ENCODE measurements around the gene DIP2B.
"Not testable (repeated sequence)": the region's sequence is repeated elsewhere in the genome, so short reads cannot be mapped to it uniquely, and the experiment has no call there.

DIP2B gene

GRCh38 chr12:50676756-50677155 lies 172.0 kb downstream of the DIP2B start:
- no peak for TF ChIP-seq CTCF (IDR thresholded peaks at IDR 0.05; ENCODE audit: low read depth, low read length)
- peaks cover 31% of the 10 kb centered on the region for H3K36me3 ChIP-seq
- no peak overlapping the region for H3K4me3 ChIP-seq (ENCODE audit: low read depth, low read length)
- DNase-seq: no peak
- H3K9me3 ChIP-seq: no peaks in the 10 kb centered on the region
- H3K4me1 ChIP-seq: no peaks in the 10 kb centered on the region
- H3K27me3 ChIP-seq: no peaks in the 10 kb centered on the region

DNA sequence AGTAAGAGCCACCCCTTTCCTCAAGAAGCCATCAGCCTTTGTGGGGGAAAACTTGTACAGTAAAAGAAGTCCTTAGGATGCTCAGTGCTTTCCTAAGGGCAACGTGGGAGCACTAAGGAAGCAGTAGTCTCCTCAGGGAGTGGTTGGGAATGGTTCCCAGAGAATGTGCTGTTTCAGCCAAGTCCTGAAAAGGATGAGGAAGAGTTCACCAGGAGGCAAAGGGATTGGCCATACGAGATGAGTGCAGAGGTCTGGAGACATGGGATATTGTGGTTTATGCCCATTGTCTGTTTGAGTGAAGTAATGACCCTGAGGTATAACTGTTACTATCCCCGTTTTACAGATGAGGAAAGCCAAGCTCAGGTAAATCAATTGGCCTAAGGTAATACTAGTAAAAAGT lies 173.1 kb downstream of the DIP2B start:
- no peak for TF ChIP-seq CTCF (IDR thresholded peaks at IDR 0.05; ENCODE audit: low read depth, low read length)
- no peak for DNase-seq
- H3K4me3 ChIP-seq (ENCODE audit: low read depth, low read length): no peak overlapping the region
- no peaks in the 10 kb centered on the region for H3K9me3 ChIP-seq
- peaks cover 36% of the 10 kb centered on the region for H3K36me3 ChIP-seq
- H3K27me3 ChIP-seq: no peaks in the 10 kb centered on the region
- H3K4me1 ChIP-seq: no peaks in the 10 kb centered on the region

- no peak overlapping the region for H3K4me3 ChIP-seq (ENCODE audit: low read depth, low read length)
These were observed 174.0 kb downstream of the DIP2B start for GRCh38 chr12:50678650-50679365.

DNA sequence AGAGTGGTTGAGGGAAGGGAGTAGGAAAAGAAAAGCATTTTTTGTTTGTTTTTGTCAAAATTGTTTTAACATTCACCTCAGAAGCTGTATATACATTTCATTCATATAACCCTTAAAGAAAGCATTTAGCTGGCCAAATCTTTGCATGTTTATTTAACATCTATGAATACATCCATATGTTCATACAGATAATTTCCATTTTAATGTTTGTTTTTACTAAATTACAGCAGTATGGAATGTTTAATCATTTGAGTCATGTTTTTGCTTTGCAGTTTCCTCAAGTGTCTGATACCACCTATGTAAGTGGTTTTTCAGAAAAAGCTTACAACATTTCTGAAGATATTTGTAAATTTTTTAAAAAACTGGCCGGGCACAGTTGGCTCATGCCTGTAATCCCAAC lies 174.8 kb downstream of the DIP2B start:
- peaks cover 32% of the 10 kb centered on the region for H3K36me3 ChIP-seq
- no peaks in the 10 kb centered on the region for H3K27me3 ChIP-seq
- no peak for TF ChIP-seq CTCF (IDR thresholded peaks at IDR 0.05; ENCODE audit: low read depth, low read length)
- no peaks in the 10 kb centered on the region for H3K9me3 ChIP-seq
- no peak overlapping the region for H3K4me3 ChIP-seq (ENCODE audit: low read depth, low read length)
- no peaks in the 10 kb centered on the region for H3K4me1 ChIP-seq
- no peak for DNase-seq

More at GRCh38 chr12:50678650-50679365, 174.0 kb downstream of the DIP2B start:
- peaks cover 36% of the 10 kb centered on the region for H3K36me3 ChIP-seq
- no peaks in the 10 kb centered on the region for H3K9me3 ChIP-seq
- no peak for DNase-seq
- no peak for TF ChIP-seq CTCF (IDR thresholded peaks at IDR 0.05; ENCODE audit: low read depth, low read length)
- H3K4me1 ChIP-seq: no peaks in the 10 kb centered on the region
- no peaks in the 10 kb centered on the region for H3K27me3 ChIP-seq

GRCh38 chr12:50681064-50681463 lies 176.3 kb downstream of the DIP2B start:
- H3K4me1 ChIP-seq; H3K27me3 ChIP-seq; DNase-seq; H3K4me3 ChIP-seq (ENCODE audit: low read depth, low read length); H3K9me3 ChIP-seq: not testable (repeated sequence)
- H3K36me3 ChIP-seq: peaks cover 23% of the 10 kb centered on the region

DNA sequence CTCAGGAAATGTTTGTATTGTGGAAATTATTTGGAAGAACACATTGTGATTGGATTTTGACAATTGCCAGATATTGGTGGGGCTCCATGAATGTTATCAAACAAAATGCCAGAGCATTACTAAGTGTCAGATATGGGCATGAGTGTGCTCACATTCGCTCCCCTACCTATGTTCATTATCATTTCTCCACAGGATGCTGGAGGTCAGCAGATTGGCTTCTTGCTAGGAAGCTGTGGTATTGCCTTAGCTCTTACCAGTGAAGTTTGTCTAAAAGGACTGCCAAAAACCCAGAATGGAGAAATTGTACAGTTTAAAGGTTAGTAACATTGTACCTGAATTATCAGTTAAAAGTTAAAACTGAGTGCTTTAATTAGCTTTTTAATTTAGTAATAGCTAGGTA lies 180.9 kb downstream of the DIP2B start:
- TF ChIP-seq CTCF (IDR thresholded peaks at IDR 0.05; ENCODE audit: low read depth, low read length): no peak
- H3K36me3 ChIP-seq: peaks cover 18% of the 10 kb centered on the region
- no peak overlapping the region for H3K4me3 ChIP-seq (ENCODE audit: low read depth, low read length)
- no peaks in the 10 kb centered on the region for H3K27me3 ChIP-seq
- DNase-seq: no peak
- no peaks in the 10 kb centered on the region for H3K4me1 ChIP-seq
- no peaks in the 10 kb centered on the region for H3K9me3 ChIP-seq

All from BE2C (cell line).